PFSK-1 (cell line): ENCODE results near the gene ASCL5.

Source experiments
- SIN3A ChIP-seq: IDR thresholded peaks from 2 replicates; pipeline ENCODE4 v1.6.1; 2012; ENCODE audit warnings: mild to moderate bottlenecking, low read length, moderate library complexity, borderline replicate concordance; ENCODE audit not compliant: insufficient read depth
- TAF1 ChIP-seq: IDR thresholded peaks from 2 replicates; pipeline ENCODE4 v1.6.1; 2012; ENCODE audit warnings: low read length, control low read depth, borderline replicate concordance; ENCODE audit not compliant: insufficient read depth

DNA sequence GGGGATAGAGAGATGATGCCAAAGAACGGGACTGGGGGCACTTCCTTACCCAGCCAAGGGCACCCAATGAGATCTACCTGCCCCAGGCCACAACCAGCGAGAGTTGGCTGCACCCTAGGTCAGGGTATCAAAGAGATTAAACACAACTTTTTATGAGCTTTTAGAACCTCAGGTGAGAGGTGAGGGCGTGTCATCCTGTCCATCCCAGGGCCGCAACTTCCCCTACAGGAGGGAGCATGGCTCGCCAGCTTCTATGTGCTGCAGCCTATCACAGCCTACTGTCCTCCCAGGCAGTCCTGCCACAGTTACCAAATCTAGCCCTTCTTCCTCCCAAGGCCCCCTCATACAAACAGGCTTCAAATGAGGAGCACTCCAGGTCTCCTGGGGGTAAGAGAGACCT lies 14.4 kb upstream of the ASCL5 start:
- TF ChIP-seq TAF1 (no peak), SIN3A (no peak)
